HG03108 (cell line): ENCODE data around the gene CACNA2D3.

Experiments used
- ATAC-seq: cut with Tn5 transposase; IDR thresholded peaks from one replicate; pipeline ENCODE4 v1.9.1; 2021; ENCODE audit warnings: moderate library complexity; ENCODE audit not compliant: unreplicated experiment

Gene CACNA2D3

DNA sequence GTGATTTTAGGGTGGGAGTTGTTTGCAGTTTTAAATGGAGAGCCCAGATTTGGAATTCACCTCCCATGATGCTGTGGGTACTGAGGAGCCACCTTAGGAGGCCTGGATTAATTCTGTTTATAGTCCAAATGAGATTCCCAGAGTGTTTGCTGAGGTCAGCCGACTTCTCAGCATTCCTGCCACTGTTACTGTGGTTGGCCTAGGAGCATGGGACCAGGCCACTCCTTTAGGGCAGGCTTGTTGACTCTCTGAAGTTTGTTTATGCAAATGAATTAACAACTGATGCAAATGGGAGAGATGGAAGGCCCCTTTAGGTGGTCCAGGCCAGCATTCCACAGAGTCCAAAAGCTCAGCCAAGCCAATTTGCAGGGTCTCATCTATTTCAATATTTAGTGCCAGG is 46.1 kb downstream of the CACNA2D3 start:
- no peak for ATAC-seq

DNA sequence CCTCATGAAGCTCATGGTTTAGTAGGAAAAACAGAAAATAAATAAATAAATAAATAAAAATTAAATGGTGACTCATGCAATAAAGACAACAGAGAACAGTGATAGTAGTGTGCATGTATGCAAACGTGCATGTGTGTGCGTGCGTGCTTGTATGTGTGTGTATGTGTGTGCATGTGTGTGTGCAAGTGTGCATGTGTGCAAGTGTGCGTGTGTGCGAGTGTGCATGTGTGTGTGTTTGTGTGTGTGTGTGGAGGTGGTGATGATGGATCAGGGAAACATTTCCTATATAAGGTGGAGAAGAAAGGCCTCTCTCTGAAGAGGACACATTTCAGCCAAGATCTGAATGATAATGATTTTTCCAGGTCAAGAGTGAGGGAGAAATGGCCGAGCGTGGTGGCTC is 47.2 kb downstream of the CACNA2D3 start:
- ATAC-seq: no peak

DNA sequence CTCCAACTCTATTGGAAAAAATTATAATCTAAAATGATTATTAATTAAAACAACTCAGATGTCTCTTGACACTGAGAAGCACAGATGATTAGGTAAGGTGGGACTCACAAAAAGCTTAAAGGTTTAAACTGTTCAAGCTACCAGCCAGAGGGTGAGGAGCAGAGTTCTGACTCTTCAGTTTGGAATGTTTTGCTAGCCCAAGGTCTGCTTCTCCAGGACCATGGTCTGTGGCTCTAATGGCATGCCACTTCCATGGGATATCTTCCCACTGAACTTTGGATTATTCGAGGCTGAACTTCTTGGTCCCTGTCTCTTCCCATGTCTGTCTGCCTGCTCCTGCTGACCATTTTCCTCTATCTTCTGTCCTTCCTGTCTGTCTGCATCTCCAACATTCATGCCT is 49.2 kb downstream of the CACNA2D3 start:
- ATAC-seq: no peak

DNA sequence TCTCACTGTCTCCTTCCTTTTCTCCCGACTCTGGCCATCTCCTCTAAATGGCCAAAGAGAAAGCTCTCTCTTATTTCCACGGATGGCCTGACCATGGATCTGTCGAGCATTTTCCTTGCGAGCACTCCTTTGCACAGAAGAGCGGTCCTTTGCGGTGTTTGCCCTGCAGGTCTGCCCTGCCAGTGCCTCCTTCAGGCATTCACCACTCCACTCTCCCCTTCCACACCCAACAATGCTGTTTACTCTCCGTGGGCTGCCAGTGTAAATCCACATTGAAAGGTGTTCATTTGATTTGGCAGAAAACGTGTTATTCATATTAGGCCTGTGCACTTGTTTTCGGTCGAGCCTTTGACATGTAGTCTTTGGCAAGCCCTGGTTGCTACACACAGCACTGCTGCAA is 49.6 kb downstream of the CACNA2D3 start:
- no peak for ATAC-seq

DNA sequence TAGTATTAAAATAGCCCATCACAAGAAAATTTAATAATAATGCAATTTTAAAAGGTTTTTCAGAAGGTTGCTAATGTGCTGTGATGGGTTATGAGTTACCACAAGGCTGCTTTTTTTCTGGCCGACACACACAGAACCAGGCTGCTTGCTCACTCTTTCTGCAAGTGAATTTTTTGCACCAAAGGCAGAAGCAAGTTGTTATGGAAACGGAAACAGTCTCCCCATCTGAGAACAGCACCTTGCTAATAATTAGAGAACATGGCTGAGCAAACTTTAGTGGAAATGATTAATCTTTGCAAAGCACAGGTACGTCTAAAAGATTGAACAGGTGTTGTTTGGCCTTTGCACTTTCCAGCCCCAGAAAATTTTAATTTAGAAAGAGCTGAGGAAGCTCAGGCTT is 51.0 kb downstream of the CACNA2D3 start:
- ATAC-seq: no peak

DNA sequence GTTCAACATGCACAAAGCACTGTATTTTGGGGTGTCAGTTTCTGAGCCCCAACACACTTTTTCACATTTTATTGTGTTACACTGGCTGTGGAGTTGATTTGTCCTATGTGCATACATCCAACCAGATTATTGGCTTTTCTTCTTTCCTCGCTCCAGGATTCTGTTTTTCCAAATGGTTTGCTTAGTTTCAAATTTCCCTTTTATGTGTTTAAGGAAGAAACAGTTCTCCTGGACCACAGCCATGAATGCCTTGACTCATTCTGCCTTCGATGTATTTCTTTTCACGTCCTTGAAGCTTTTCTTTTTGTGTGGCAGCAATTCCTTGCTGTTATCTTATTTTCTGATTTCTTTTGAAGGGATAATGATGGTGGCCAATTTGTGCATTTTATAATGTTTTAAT is 53.8 kb downstream of the CACNA2D3 start:
- ATAC-seq: no peak

DNA sequence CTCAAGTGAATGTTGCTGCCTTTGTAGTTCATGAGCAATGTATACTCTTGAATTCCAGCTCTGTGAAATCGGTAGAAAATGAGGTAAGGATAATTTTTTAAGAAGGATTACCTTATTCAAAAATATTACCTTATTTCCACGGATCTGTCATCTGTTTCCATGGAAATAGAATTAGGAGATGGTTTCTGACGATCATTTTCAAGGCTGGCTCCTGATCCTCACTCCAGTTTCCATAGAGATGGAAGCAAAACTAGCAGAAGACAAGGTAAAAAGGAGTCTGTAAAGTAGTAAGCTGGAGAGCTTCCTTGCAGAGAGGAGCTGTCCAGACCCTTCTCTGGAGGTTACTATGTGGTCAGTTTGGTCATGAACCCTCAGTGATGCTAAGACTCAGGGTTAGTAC is 55.5 kb downstream of the CACNA2D3 start:
- no peak for ATAC-seq

DNA sequence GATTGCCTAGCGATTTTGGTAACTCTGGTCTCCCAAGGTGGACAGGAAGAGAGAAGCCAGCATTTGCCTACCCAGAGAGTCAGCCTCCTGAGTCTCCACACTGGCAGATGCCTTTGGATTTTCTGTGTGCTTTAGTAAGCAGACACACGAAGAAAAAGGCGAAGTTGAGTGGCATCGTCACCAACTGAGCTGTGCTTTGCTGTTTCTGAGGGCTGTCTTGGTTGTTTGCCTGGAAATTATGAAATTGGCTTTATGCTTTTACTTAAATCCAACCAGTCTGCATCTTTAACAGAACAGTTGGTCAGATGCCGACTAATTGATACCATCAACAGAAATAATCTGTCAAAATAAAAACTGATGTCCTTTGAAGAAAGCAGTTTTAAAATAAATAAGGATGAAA is 56.0 kb downstream of the CACNA2D3 start:
- ATAC-seq: no peak

DNA sequence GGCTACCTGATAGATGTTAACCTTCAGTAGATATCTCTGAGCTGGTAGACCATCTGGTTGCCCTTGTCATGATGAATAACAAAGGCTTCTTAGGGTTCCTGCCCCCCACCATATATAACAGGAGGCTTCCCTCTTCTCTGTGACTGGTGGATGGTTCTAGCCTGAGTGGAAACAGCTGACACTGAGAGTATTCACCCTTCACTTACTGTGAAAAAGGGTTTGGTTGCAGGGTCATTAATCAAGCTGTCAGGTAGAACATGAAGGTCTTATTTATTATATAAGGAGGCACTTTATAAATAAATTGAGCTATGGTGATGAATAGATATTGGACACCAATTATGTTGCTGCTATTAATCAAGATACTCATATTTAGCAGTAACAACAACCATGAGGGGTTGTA is 58.6 kb downstream of the CACNA2D3 start:
- ATAC-seq: no peak

DNA sequence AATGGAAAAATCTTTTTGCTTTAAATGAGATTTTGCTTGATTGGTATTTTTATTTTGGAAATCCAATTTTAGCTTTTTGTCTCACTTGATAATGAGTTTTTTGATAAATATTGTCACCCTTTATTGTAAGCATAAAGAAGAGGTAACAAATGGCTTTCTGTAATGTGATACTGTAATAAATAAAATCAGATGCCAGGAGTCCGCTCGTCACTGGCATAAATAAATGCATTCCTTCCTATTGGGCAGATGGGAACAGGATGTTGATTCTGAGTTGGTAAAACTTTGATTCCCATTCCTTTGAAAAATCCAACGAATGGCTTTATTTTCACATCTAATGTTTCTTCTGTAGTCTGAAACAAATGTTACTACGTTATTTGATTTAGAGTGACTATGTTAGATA is 59.9 kb downstream of the CACNA2D3 start:
- no peak for ATAC-seq

DNA sequence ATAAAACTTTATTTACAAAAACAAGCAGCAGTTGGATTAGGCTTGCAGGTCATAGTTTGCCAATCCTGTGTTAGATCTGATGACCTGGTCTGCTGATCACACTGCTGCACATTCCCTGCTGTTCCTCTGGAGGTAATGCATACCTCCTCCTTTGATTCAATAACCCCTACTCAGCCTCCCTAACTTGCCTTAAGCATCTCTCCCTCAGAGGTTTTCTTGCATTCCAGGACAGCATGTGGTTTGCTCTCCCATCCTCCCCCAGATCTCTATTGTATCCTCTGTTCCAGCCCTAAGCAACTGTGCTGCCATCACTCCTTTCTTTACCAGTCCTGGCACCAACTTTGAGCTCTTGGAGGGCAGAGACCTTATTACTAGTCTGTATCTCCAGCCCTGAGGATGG is 63.4 kb downstream of the CACNA2D3 start:
- ATAC-seq: no peak

DNA sequence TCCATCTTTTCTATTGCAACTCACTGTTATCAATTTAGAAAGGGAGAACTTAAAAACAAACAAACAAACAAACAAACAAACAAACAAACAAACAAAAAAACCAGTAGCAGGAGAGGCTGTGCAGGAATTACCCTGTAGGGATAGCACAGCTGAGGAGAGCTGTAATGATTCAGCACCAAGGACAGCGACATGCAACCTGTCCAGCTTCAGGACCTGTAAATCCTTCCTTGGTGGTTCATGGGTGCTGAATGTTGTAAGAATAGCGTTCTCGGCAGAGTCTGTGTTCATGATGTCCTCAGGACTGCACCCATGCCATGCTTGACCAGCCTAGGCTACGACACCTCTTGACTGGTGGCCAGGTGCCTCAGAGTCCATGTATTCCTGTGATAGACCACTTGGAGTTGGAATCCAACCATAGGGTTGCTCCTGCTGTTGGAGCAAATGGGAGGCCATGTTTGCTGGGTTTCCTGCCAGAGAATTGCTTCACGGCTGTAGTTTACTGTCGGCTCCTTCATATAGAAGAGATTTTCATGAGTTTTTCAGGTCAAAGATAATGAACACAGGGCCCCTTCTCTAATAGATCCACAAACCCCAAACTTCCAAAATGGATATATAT is 65.9 kb downstream of the CACNA2D3 start:
- ATAC-seq: no peak

DNA sequence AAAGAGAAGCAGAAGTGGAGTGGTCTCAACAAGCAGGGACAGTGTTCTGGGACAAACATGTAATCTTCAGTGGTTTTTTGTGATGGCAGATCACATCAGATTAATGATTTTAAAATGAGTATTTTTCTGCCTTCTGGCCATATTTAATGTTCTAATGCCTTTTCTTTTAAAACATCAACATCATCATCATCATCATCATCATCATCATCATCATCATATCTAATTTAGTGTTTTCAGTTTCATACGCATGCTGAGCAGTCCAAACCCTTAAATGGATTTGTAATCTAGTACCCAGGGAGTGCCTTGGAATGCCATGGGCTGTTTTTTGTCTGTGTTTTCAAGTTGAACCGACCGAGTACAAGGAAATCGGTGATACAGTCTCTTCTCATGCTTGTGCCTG is 68.9 kb downstream of the CACNA2D3 start:
- ATAC-seq: no peak

DNA sequence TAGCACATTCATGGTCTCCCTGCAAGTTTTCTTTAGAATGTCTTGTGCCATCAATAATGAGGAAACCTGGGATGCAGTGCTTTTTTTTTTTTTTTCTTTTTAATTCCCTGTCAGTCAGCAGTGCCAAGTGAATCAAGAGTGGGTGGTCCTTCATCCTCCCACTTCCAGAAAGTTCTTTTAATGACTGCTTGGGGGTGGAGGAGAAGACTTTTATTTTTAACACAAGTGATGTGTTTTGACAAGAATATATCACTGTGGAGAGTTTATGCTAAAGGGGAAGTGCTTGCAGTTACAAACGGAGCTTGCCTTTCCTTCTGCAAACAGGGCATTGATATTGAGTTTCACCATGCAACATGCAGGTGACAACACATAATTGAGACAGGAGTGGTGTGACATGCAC is 69.7 kb downstream of the CACNA2D3 start:
- ATAC-seq: no peak

DNA sequence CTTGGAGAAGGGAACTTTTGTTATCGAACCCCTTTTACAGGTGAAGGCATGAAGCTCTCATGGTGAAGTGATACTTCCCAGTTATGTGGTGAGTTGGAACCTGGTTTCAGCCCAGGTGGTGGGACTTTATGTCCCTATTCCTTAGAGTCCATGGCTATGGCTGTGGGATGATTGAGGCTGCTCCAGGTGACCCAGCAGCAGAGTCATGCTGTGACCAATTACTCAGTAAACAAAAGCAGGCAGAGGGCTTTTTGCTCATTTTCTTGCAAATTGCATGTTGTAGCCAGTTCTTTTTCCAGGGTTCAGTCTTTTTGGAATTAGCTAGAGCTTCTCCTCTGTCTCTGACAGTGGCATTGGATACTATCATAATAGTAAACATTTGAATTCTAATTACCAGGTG is 70.7 kb downstream of the CACNA2D3 start:
- no peak for ATAC-seq

DNA sequence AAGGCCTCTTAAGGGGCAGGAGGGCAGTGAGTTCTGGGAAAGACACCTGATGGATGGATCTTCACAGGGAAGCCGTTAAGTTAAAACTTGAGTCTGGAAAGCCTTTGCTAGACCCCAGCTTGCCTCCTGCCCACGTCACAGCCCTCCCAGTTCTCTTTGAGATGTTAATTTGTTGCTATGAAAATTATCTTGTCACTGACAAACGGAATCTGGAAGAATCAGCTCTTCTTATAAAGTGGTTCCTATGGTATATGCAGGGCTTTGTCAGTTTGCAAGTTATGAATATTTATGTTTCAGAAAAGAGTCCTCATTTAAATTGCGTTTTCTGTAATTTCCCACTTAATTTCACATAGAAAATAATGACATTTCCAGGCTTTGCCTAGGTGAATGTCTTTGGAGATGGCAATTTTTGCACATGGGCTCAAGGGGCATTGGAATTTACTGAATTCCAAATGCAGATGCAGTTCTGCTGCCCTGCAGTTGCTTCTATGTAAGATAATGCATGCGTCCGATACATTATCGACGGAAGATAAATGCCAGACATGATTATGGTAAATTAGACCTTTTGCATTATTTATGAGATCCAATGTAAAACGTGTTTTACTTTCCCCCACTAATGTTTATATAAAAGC is 74.1 kb downstream of the CACNA2D3 start:
- no peak for ATAC-seq

DNA sequence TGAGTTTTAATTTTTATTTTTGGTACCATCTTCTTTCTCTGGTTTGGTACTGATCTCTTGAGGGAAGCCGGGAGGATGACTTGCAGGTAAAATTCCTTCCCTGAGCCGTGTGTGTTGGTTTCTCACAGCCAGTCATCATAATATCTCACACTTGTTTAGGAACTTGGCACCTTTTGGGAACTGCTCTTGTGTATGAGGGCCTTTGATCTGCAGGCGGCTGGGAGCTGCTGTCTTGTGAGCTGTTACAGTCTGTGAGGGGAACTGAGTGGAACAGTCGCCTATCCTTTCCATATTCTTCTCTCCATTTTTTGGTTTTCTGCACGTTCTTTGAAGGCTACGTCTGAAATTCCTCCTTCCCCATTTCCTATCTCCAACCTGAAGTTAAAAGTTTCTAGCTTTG is 75.2 kb downstream of the CACNA2D3 start:
- no peak for ATAC-seq

DNA sequence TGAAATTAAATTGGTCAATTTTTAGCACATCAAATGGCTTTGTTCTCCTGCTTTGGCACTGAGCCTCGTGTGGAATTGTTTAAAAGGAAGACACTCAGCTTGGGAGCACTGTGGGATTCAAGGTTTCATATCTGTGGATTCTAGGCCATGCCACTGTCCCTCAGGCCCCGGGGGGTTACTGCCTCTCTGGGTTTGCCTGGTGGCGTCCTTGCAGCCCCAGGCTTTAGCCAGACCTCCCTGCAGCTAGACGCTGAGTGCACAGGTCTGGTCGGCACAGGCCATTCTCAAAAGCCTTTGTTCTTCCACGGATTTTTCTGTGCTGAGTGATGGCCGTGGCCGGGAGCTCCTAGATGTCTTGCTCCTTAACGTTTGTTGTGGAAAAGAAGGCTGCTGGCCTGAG is 76.2 kb downstream of the CACNA2D3 start:
- no peak for ATAC-seq

DNA sequence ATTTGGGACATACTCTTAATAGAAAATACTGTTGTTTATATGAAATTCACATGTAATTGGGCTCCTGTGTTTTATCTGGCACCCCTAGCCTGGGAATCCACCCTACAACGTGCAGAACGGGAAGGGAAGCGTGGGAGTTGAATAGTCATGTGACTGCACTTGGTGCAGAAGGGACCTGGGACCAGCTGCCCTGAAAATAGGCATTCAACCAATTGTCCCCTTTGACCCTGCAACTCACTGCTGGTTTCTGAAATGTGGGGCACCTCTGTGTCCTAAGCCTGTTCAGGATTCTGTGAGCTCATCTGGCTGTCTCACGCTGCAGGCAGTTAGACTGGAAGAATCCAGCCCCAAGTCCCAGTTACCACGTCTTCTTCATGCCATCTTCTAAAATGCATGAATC is 79.7 kb downstream of the CACNA2D3 start:
- ATAC-seq: no peak

DNA sequence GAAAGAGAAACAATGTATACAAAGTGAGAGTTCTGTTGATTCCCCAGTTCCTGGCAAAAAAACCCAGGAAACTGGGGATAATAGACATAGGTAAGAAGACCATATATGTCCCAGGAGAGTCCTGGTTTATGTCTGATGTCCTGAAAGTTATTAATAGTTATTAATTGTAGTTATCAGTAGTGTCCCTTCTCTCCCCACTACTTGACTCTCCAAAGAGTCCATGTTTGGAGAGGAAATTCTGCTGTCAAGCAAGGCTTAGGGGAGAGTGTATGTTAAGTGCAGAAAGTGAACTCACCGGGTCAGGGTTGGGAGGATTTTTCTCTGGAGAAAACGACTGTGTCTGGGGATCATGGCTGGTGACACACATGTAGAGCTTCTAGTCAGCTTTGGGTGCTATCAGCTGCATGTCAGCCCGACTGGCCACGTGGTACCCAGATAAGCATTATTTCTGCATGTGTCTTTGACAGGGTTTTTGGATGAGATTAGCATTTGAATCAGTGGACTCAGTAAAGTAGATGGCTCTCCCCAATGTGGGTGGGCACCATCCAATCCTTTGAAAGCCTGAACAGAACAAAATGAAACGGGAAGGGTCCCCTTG is 80.4 kb downstream of the CACNA2D3 start:
- ATAC-seq: no peak

DNA sequence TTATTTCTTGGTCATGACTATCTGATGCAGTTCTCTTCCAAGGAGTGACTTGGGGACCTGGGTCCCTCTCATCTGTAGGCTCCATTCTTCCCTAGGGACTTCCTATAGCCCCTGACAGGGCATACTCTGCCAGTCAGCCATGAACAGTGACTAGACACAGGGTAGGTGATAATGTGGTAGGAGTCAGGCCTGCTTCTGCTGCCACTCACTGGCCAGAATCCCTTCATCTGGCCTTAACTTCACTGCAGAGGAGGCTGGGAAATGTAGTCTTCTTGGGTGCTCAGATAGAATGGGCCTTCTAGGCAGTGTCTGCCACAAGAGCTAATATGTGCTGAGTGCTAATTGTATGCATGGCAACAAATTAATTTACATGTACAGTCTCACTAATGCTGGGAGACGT is 84.5 kb downstream of the CACNA2D3 start:
- ATAC-seq: no peak

DNA sequence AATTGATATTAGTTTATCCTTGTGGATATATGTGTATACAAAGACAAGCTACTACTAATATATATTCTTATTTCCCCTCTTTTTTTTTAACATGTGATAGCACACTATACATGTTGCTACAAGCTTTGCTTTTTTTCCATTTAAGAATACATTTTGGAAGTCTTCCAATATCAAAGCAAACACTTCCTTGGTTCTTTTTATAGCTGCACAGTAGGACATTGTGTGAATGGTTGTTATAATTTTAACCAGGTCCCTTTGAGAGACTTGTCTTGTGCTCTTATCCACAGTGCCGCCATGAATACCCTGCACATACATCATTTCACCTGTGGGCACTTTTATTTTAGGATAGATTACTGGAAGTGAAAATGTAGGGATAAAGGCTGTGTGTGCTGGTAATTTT is 88.7 kb downstream of the CACNA2D3 start:
- ATAC-seq: no peak

DNA sequence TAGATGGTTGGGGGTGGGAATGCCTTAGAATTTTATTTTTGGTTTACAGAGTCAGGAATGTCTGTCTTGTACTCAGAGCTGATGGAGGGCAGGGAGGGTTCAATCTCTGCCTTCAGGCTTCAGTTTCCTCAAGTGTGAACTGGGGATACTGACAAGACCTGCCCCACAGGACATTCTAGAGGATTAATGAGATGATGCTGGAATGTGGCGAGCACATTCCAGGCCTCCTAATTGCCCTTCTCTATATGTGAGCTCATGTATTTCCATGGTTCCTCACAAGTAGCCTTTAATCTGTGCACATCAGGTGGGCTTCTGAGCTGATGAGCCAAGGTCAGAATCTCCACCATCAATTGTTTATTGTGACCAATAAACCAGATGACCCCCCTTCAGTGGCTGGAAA is 90.4 kb downstream of the CACNA2D3 start:
- no peak for ATAC-seq
